MM.1S (cell line): ENCODE measurements around the gene H6PD.

Source experiments
- DNase-seq: peaks from one replicate; pipeline ENCODE4 v3.0.0-alpha.2; 2015
- H2AFZ ChIP-seq: fragments of 300-600 bp; sonication (generic); 2 replicates; pipeline ENCODE4 v1.6.0; 2016; ENCODE audit warnings: antibody characterized with exemption, low read length
- H3F3A ChIP-seq: fragments of 300-600 bp; sonication (generic); 2 replicates; pipeline ENCODE4 v1.6.1; 2016; ENCODE audit warnings: mild to moderate bottlenecking, antibody characterized with exemption, low read length, moderate library complexity, mixed read lengths; ENCODE audit not compliant: insufficient read depth
- H3K27ac ChIP-seq: fragments of 300-600 bp; sonication (generic); 2 replicates; pipeline ENCODE4 v1.5.1; 2016; ENCODE audit warnings: mild to moderate bottlenecking, low read length
- H3K27me3 ChIP-seq: fragments of 300-600 bp; sonication (generic); replicated peaks from 2 replicates; pipeline ENCODE4 v1.6.0; 2016; ENCODE audit warnings: low read length; ENCODE audit not compliant: insufficient read depth
- H3K36me3 ChIP-seq: fragments of 300-600 bp; sonication (generic); replicated peaks from 2 replicates; pipeline ENCODE4 v1.6.1; 2016; ENCODE audit warnings: mild to moderate bottlenecking, low read length, mixed read lengths; ENCODE audit not compliant: insufficient read depth
- H3K4me1 ChIP-seq: fragments of 300-600 bp; sonication (generic); 2 replicates; pipeline ENCODE4 v1.6.1; 2016; ENCODE audit warnings: low read length, mixed read lengths
- H3K4me2 ChIP-seq: fragments of 300-600 bp; sonication (generic); 2 replicates; pipeline ENCODE4 v1.6.0; 2016; ENCODE audit warnings: low read depth, low read length
- H3K4me3 ChIP-seq: fragments of 300-600 bp; sonication (generic); 2 replicates; pipeline ENCODE4 v1.5.1; 2016; ENCODE audit warnings: low read length, mixed read lengths
- H3K79me2 ChIP-seq: fragments of 300-600 bp; sonication (generic); 2 replicates; pipeline ENCODE4 v1.6.1; 2016; ENCODE audit warnings: mixed run types, low read length, mixed read lengths
- H3K9ac ChIP-seq: fragments of 300-600 bp; sonication (generic); 2 replicates; pipeline ENCODE4 v1.6.1; 2016; ENCODE audit warnings: low read length, mixed read lengths
- H3K9me2 ChIP-seq: fragments of 300-600 bp; sonication (generic); replicated peaks from 2 replicates; pipeline ENCODE4 v1.6.1; 2016; ENCODE audit warnings: mild to moderate bottlenecking, low read length, mixed read lengths; ENCODE audit not compliant: insufficient read depth
- H3K9me3 ChIP-seq: fragments of 300-600 bp; sonication (generic); replicated peaks from 2 replicates; pipeline ENCODE4 v1.6.1; 2016; ENCODE audit warnings: mild to moderate bottlenecking, low read length, mixed read lengths; ENCODE audit not compliant: insufficient read depth
- H4K20me1 ChIP-seq: fragments of 300-600 bp; sonication (generic); 2 replicates; pipeline ENCODE4 v1.6.1; 2016; ENCODE audit warnings: mild to moderate bottlenecking, low read length, moderate library complexity, mixed read lengths; ENCODE audit not compliant: insufficient read depth
- CTCF ChIP-seq: fragments of 300-600 bp; sonication (generic); IDR thresholded peaks from 2 replicates; pipeline ENCODE4 v1.5.1; 2016; ENCODE audit warnings: antibody characterized with exemption, low read length, mixed read lengths
- EZH2 ChIP-seq: fragments of 300-600 bp; sonication (generic); optimal IDR thresholded peaks from 2 replicates; pipeline ENCODE3; 2017; ENCODE audit warnings: low read depth, mild to moderate bottlenecking, antibody characterized with exemption, low read length, mixed read lengths
- EZH2phosphoT487 ChIP-seq: fragments of 300-600 bp; sonication (generic); IDR thresholded peaks from 2 replicates; pipeline ENCODE4 v1.6.1; 2018; ENCODE audit warnings: antibody characterized with exemption, low read length

The H6PD gene

DNA sequence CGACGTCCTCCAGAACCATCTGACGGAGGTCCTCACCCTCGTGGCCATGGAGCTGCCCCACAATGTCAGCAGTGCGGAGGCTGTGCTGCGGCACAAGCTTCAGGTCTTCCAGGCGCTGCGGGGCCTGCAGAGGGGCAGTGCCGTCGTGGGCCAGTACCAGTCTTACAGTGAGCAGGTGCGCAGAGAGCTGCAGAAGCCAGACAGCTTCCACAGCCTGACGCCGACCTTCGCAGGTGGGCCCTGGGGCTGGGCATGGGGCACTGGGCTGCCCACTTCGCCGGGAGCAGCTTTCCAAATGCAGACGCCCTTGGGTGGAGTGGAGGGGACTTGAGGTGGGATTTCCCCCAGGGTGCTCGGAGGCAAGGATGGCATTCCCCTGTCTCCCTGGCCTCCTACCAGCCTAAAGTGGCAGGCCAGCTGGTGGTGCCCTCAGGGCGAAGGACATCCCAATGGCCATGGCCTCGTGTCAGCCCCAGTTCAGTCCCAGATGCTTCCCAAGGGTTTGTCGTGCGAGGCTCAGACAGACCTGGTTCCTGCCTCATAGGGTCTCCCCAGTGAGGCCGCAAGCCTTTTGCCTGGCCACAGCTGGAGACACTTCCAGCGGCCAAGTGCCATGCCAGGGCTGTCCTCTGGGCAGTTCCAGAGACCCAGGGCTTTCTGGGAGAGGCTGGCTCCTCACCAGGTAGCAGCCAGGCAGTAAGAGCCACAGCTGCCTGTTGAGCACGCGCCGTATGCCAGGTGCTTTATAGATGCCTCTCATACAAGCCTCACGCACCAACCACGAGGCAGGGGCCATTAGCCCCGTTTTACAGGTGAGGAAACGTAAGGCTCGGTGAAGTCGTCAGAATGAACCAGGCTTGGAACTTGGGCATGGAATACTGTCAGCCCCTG lies 27.8 kb downstream of the H6PD start:
- Histone ChIP-seq H3K4me3 (no peak overlapping the region), H3K36me3 (no peaks in the 10 kb centered on the region), H3F3A (no peaks in the 10 kb centered on the region), H4K20me1 (no peaks in the 10 kb centered on the region), H3K9ac (no peak overlapping the region), H3K9me2 (no peaks in the 10 kb centered on the region), H3K4me1 (0 out of 2 replicates have a peak, but pooled peaks cover 3% of the 10 kb centered on the region), H3K9me3 (no peaks in the 10 kb centered on the region), H3K79me2 (no peaks in the 10 kb centered on the region), H3K27me3 (no peaks in the 10 kb centered on the region), H3K27ac (no peak overlapping the region), H3K4me2 (no peak overlapping the region), H2AFZ (no peak overlapping the region)
- no peak for DNase-seq
- TF ChIP-seq EZH2phosphoT487 (no peak), CTCF (no peak), EZH2 (no peak)

GRCh38 chr1:9263276-9263855 lies 28.8 kb downstream of the H6PD start:
- Histone ChIP-seq H3K9me2 (no peaks in the 10 kb centered on the region), H3K27ac (no peak overlapping the region), H4K20me1 (no peaks in the 10 kb centered on the region), H3K4me2 (no peak overlapping the region), H3F3A (no peaks in the 10 kb centered on the region), H3K79me2 (no peaks in the 10 kb centered on the region), H3K27me3 (no peaks in the 10 kb centered on the region), H3K4me1 (0 out of 2 replicates have a peak, but pooled peaks cover 3% of the 10 kb centered on the region), H2AFZ (no peak overlapping the region), H3K36me3 (no peaks in the 10 kb centered on the region), H3K4me3 (no peak overlapping the region), H3K9me3 (no peaks in the 10 kb centered on the region), H3K9ac (no peak overlapping the region)
- TF ChIP-seq CTCF (no peak), EZH2 (no peak), EZH2phosphoT487 (no peak)
- no peak for DNase-seq

DNA sequence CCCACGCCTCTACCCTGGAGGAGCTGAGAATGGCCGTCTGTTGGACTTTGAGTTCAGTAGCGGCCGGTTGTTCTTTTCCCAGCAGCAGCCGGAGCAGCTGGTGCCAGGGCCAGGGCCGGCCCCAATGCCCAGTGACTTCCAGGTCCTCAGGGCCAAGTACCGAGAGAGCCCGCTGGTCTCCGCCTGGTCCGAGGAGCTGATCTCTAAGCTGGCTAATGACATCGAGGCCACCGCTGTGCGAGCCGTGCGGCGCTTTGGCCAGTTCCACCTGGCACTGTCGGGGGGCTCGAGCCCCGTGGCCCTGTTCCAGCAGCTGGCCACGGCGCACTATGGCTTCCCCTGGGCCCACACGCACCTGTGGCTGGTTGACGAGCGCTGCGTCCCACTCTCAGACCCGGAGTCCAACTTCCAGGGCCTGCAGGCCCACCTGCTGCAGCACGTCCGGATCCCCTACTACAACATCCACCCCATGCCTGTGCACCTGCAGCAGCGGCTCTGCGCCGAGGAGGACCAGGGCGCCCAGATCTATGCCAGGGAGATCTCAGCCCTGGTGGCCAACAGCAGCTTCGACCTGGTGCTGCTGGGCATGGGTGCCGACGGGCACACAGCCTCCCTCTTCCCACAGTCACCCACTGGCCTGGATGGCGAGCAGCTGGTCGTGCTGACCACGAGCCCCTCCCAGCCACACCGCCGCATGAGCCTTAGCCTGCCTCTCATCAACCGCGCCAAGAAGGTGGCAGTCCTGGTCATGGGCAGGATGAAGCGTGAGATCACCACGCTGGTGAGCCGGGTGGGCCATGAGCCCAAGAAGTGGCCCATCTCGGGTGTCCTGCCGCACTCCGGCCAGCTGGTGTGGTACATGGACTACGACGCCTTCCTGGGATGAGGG lies 29.7 kb downstream of the H6PD start:
- Histone ChIP-seq H3K27me3 (no peaks in the 10 kb centered on the region), H3K9ac (no peak overlapping the region), H3K79me2 (no peaks in the 10 kb centered on the region), H3K4me3 (no peak overlapping the region), H3K9me3 (no peaks in the 10 kb centered on the region), H3K36me3 (no peaks in the 10 kb centered on the region), H3F3A (no peaks in the 10 kb centered on the region), H3K9me2 (no peaks in the 10 kb centered on the region), H3K4me1 (0 out of 2 replicates have a peak, but pooled peaks cover 3% of the 10 kb centered on the region), H3K27ac (no peak overlapping the region), H4K20me1 (no peaks in the 10 kb centered on the region), H2AFZ (no peak overlapping the region), H3K4me2 (no peak overlapping the region)
- TF ChIP-seq CTCF (no peak), EZH2 (no peak), EZH2phosphoT487 (no peak)
- DNase-seq, result no peak
